Hematopoietic multipotent progenitor cell treated with erythropoietin and hydrocortisone succinate and interleukin-3 and kit ligand, for 17 days (in vitro differentiated cells): ENCODE results near the gene EFCAB9.
A peak's percentile ranks its signal among the peaks of the same experiment; 100 is the strongest.
"Not testable (repeated sequence)": the region's sequence is repeated elsewhere in the genome, so short reads cannot be mapped to it uniquely, and the experiment has no call there.

Experiments used
- DNase-seq: peaks from one replicate; pipeline ENCODE4 v3.0.0-alpha.2; 2015; ENCODE audit warnings: low spot score

EFCAB9 gene

DNA sequence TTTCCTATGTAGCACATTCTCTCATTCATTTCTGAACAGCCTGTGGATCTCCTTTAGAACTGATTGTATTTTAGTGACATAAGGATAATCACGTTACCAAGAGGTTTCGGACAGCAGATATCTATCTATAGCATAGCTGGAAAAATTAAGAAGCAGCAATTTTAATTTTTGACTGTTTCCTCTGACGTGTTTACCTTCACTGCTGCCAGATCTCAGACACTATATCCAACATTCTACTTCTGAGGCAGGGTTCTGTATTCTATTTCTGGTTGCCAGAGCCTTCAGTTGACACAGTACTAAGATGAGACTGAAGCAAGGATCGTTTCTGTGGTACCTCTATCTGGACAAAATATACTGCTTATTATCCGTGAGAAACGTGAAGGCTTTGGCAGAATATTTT is at the start of gene EFCAB9:
Gene EFCAB9, plus strand, starts transcription at position 301 of the 400 bp plus-strand sequence. Its CDS starts 1 bp downstream, at position 302.
- no peak for DNase-seq

DNA sequence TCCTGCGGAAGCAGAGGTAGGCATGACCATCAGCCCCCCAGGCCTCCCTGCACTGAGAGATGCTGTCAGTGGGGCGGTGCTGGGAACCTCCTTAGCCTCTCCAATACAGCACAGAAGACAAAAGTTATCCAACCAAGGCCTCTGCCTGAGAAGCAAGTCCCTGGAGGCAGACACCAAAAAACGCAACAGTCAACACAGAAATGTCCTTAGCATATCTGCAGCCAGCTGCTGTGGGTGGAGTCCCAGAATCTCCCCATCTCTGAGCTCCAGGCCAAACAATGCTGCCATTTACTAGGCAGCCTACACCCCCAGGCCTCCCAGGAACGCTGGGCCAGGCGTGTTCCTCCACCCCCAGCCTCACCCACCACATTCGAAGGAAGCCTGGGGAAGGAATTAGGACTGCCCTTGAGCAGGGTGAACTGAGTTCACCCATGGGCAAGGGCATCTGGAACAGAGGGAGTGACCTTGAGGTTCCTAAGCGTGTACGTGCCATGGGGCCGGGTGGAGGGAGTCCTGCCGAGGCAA is 49.6 kb upstream of the EFCAB9 start:
- DNase-seq: peak; percentile 81

- DNase-seq: no peak
These were observed 48.8 kb upstream of the EFCAB9 start for GRCh38 chr5:172144931-172145869.

DNA sequence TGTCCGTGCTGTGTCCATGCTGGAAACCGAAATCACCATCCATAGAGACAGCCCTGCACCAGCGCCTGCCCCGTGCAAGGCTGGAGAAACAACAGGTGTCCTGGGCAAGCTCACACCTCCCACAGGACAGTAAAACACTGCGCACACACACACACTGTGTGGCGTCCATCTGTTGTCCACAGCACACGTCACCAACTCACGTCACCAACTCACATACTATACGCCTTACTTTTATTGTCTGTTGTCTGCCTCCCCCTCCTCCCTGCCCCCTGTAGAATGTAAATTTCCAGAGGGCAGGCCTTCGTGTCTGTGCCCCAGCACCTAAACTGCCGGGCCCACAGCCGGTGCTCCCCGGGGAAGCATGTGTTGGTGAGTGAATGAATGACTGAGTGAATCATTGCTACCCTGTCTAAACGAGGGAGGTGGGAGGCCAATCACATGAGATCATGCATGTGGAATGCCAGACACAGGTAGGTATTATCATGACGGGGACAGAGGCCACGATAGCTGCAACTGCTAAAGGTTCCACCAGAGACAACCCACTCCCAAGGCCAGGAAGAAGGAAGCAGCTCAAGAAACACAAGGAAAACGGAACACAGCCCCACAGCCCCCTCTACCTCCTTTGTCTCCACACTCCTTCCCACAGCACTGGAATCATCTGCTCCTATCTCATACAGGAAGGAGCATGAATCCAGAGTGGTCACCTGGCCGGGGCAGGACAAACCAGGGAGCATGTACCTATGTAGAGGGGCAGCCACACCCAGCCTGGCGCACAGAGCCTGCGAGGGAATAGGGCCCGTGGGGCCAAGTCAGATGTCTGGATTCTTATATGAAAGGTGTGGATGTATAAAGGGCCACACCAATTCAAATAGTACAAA is 47.9 kb upstream of the EFCAB9 start:
- no peak for DNase-seq

- DNase-seq: no peak
These were observed 47.3 kb upstream of the EFCAB9 start for GRCh38 chr5:172146748-172147092.

DNA sequence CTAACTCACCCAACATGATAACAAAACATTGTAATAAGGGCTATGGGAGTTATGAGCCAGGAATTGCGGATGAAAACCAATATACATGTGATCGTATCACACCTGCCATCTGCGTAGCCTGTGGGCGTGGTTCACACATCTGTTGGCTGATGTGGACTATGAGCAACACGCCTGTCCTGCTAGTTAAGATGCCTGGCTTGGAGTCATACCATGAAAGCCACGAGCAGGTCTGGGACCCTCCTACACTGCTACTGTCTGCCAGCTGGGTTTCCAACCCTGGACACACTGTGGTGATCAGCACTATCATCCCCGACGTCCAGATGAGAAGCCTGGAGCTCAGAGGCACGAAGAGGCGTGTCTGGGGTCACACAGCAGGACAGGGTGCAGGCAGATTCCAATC is 46.1 kb upstream of the EFCAB9 start:
- DNase-seq: peak; percentile 81

DNA sequence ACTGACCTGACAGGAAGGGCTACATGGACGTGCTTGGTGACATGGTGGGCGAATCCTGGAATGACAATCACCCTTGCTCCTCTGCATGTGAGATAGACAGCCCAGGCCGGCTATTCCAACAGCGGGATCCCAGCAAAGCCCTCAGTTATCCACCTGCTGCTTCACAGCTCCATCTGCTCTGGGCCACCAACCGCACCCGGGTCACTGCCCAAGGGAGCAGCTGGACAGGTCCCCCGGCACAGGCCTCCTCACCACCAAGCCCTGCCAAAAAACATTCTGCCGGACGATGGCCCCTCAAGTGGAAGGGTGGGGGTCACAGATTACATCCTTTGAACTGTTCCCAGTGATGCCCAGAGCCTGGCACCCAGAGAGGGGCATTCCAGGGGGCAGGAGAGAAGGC is 45.6 kb upstream of the EFCAB9 start:
- no peak for DNase-seq

DNA sequence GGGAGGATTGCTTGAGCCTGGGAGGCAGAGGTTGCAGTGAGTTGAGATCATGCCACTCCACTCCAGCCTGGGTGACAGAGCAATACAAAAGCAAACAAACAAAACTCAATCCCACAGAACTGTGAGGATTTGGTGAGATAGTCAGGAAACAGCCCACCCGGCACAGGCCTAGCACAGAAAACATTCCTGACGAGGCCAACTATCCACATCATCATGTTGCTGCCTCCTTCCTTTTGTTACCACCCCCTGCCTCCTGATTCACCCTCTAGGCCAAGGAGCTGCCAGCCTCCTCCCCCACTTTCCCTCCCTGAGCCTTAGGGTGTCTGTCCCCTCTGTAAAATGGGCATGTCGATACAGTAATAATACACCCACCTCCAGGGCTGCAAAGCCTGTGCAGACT is 44.9 kb upstream of the EFCAB9 start:
- peak; percentile 11 for DNase-seq

DNA sequence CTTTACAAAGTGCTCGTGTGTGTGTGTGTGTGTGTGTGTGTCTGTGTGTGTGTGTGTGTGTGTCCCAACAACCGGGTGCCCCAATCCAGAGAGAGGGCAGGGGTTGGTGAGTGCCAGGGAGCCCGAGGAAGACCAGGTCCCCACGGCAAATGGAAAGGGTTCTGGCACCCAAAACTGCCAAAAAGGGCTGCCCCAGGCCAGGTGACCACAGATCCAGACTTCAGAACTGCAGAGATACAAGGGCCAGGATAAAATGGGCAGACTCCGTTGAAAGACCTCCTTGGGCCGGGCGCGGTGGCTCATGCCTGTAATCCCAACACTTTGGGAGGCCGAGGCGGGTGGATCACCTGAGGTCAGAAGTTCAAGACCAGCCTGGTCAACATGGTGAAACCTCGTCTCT is 44.5 kb upstream of the EFCAB9 start:
- not testable (repeated sequence) for DNase-seq

GRCh38 chr5:172150514-172151425 is 43.2 kb upstream of the EFCAB9 start:
- peak; percentile 26 for DNase-seq

- no peak for DNase-seq
These were observed 42.2 kb upstream of the EFCAB9 start for GRCh38 chr5:172151661-172152210.

DNA sequence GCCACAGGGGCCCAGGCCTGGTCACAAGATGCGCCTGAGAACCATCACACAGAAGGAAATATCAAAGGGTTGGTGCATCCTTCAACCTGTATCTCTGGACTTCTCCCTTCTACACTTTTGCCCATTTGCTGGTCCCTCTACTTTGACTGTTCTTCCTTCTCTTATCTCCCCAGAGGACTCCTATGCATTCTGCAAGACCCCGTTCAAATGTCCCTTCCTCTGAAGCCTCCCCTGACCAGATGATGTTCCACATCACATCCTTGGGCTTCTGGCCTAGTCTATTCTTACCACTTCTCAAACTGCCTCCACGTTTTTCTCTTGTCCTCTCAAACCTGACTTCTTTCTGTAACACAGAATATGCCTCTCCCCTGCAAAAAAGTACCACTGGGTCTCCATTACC is 40.3 kb upstream of the EFCAB9 start:
- DNase-seq: no peak

- DNase-seq: not testable (repeated sequence)
These were observed 38.9 kb upstream of the EFCAB9 start for GRCh38 chr5:172155101-172155500.

DNA sequence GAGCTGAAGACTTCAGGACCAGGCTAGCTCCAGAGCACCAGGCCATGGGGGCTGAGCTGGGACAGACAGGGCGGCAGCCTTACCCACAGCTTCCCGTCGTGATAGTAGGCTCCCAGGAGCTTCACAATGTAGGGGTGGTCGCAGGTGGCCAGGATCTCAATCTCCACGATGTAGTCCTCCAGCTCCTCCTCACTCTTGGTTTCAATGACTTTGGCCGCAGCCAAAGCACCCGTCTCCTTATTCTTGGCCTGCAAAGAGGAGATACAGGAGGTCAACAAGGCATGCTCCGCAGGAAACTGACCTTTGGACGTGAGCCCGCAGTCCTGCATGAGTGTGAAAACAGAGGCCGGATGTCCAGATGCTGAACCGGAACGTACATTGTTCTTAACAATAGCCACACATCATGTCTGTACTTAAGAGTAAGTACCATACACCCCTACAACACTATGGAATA is 37.4 kb upstream of the EFCAB9 start:
- DNase-seq: no peak

GRCh38 chr5:172159016-172159415 is 35.0 kb upstream of the EFCAB9 start:
- no peak for DNase-seq

DNA sequence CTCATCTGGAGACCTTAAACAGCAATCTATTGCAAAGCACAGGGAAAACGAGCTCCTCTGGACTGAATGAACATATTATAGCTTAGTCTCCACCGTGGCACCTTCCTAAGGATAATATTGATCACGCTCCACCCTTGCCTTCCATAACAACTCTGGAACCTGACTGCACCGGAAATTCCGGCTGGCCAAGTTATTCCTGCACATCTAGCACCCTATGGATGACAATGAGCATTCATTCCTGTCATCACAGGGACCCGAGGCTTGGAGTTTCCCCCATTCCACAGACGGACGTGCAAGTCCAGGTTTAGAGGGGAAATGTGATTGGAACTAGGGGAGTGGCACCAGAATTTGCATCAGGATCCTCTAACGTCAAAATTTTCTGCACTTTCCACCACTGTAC is 33.5 kb upstream of the EFCAB9 start:
- DNase-seq: no peak

DNA sequence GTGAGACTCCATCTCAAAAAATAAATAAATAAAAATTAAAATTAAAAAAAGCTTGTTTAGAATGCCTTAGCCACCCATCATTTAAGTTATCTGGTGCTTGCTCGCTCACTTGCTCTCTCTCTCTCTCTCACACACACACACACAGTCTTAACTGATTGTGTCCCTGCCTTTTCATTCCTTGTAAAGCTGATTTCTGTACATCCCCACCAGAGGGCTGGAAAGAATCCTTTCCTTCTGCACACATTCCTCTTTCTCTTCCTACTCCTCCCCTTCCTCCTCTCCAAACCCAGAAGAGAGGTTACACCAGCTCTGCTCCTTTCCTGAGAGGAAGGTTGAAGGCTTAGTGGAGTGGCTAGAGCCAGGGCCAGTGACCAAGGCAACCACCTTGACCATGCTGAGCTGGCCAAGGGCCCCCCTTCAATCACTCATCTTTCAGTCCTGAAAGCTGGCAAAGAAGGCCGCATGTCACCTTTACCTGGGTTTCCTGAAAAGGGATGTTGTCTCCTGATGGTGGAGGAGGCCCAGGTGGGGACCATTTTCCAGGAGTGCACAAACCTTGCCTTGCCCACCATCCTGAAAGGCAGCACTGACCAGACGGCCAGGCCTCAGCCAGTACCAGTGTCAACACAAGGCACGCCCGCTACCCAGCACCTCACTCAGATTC is 31.5 kb upstream of the EFCAB9 start:
- no peak for DNase-seq

- no peak for DNase-seq
These were observed 31.0 kb upstream of the EFCAB9 start for GRCh38 chr5:172162987-172163343.

DNA sequence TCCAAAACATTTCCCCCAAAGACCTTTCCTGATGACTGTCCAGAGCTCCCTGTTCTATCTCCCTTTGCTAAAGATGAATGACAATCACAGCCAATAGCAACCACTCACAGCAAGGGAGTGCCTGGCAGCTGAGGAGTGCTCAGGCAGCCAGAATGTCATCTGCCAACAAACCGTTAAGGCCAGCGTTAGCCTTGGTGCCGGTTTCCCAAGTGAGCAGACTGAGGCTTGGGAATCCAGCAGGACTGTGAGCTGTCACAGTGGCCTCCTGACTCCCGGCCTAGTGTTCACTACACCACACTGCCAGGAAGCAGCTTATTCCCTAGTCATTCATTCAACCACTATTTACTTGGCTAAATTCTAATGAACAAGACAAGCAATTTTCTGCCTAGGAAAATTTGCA is 30.6 kb upstream of the EFCAB9 start:
- DNase-seq: no peak

- no peak for DNase-seq
These were observed 29.2 kb upstream of the EFCAB9 start for GRCh38 chr5:172164769-172165212.

GRCh38 chr5:172165465-172165864 is 28.5 kb upstream of the EFCAB9 start:
- no peak for DNase-seq
